ENCODE data around the gene ATRIP. TPM values are rescaled to one million over a fixed set of nuclear protein-coding genes. Genes with fewer than 3 reads are reported as not detected.
"Not testable (repeated sequence)": the region's sequence is repeated elsewhere in the genome, so short reads cannot be mapped to it uniquely, and the experiment has no call there.

The ATRIP gene
- polyA plus RNA-seq, 3 donors, result 1.8 to 4.7 (median 2.8) TPM

- peak overlapping the region in 1 of 2 donors; percentile 67 for H3K4me3 Mint-ChIP-seq
- peaks cover 44 to 63% of the 10 kb centered on the region in 2 donors for H3K36me3 Mint-ChIP-seq
- peak overlapping the region; percentile 95 to 100 (median 97) for H3K27ac Mint-ChIP-seq
- H3K79me2 ChIP-seq (ENCODE audit: insufficient read depth, low read length), result peaks cover 47% of the 10 kb centered on the region
- H3K4me1 Mint-ChIP-seq, result peaks cover 38% of the 10 kb centered on the region
- H3K27me3 ChIP-seq (ENCODE audit: control insufficient read depth in 2 of 2, insufficient read depth in 2 of 2, low read length in 2 of 2), result no peaks in the 10 kb centered on the region
- peak overlapping the region in 1 of 3 experiments; percentile 82 for H3K4me3 ChIP-seq (replicated peaks in 1 of 3; ENCODE audit: low read depth in 2 of 3, low read length in 3 of 3)
- DNase-seq, result no peak
- H2AFZ ChIP-seq (ENCODE audit: insufficient read depth, low read depth, low read length, poor library complexity, severe bottlenecking), result peak overlapping the region; percentile 85
- H4K20me1 ChIP-seq (ENCODE audit: insufficient read depth, low read length), result peaks cover 13% of the 10 kb centered on the region
- peak overlapping the region; percentile 88 to 99 for H3K27ac ChIP-seq (ENCODE audit: low read depth in 1 of 2, low read length in 2 of 2)
- peaks cover 28 to 55% of the 10 kb centered on the region in 2 donors for H3K36me3 ChIP-seq (replicated peaks in 1 of 2; ENCODE audit: control insufficient read depth in 1 of 2, insufficient read depth in 2 of 2, low read length in 2 of 2)
- H3K4me1 ChIP-seq (ENCODE audit: control insufficient read depth in 1 of 2, insufficient read depth in 2 of 2, low read length in 2 of 2), result peaks cover 45 to 52% of the 10 kb centered on the region in 2 donors
- H3K9me3 ChIP-seq (replicated peaks in 1 of 2; ENCODE audit: control insufficient read depth in 1 of 2, insufficient read depth in 1 of 2, low read length in 2 of 2), result no peaks in the 10 kb centered on the region
- WGBS (ENCODE audit: insufficient coverage), result no CpG with 5 or more reads among the region's 5 CpGs
- no peaks in the 10 kb centered on the region for H3K27me3 Mint-ChIP-seq (ENCODE audit: low read depth in 3 of 3)
- peak overlapping the region; percentile 88 for H3K9ac ChIP-seq (ENCODE audit: insufficient read depth, low read length, poor library complexity, severe bottlenecking)
- intact Hi-C loops (cut with micrococcal nuclease), result no loop called here
- no peak for TF ChIP-seq CTCF (IDR thresholded peaks at IDR 0.05)
- H3K4me2 ChIP-seq (replicated peaks; ENCODE audit: extremely low read depth, low read length, poor library complexity, severe bottlenecking), result peak overlapping the region; percentile 90
- no peaks in the 10 kb centered on the region for H3K9me3 Mint-ChIP-seq
These were observed 27.0 kb downstream of the ATRIP start for GRCh38 chr3:48473617-48473952.

- H3K9me3 Mint-ChIP-seq; H3K27me3 ChIP-seq (ENCODE audit: control insufficient read depth in 2 of 2, insufficient read depth in 2 of 2, low read length in 2 of 2); H3K27me3 Mint-ChIP-seq (ENCODE audit: low read depth in 3 of 3); H3K4me3 ChIP-seq (replicated peaks in 1 of 3; ENCODE audit: low read depth in 2 of 3, low read length in 3 of 3); DNase-seq; H3K4me2 ChIP-seq (replicated peaks; ENCODE audit: extremely low read depth, low read length, poor library complexity, severe bottlenecking); intact Hi-C loops (cut with micrococcal nuclease); H3K9me3 ChIP-seq (replicated peaks in 1 of 2; ENCODE audit: control insufficient read depth in 1 of 2, insufficient read depth in 1 of 2, low read length in 2 of 2); H2AFZ ChIP-seq (ENCODE audit: insufficient read depth, low read depth, low read length, poor library complexity, severe bottlenecking); H3K4me3 Mint-ChIP-seq; H3K9ac ChIP-seq (ENCODE audit: insufficient read depth, low read length, poor library complexity, severe bottlenecking): not testable (repeated sequence)
- Mint-ChIP-seq H3K4me1 (peaks cover 37% of the 10 kb centered on the region), H3K27ac (peak overlapping the region in 5 of 7 donors; percentile 65 to 100 (median 95)), H3K36me3 (peaks cover 44 to 63% of the 10 kb centered on the region in 2 donors)
- Histone ChIP-seq H3K4me1 (ENCODE audit: control insufficient read depth in 1 of 2, insufficient read depth in 2 of 2, low read length in 2 of 2) (peaks cover 41 to 48% of the 10 kb centered on the region in 2 donors), H3K79me2 (ENCODE audit: insufficient read depth, low read length) (peaks cover 42% of the 10 kb centered on the region), H3K36me3 (replicated peaks in 1 of 2; ENCODE audit: control insufficient read depth in 1 of 2, insufficient read depth in 2 of 2, low read length in 2 of 2) (peaks cover 27 to 55% of the 10 kb centered on the region in 2 donors), H3K27ac (ENCODE audit: low read depth in 1 of 2, low read length in 2 of 2) (peak overlapping the region in 1 of 2 donors; percentile 88), H4K20me1 (ENCODE audit: insufficient read depth, low read length) (peaks cover 17% of the 10 kb centered on the region)
- 100% methylated on average over 2 of the region's 4 CpGs for WGBS (ENCODE audit: insufficient coverage)
These were observed 27.5 kb downstream of the ATRIP start for GRCh38 chr3:48474031-48474430.
